NCI-H2081 treated with DMSO at 0.1 percent for 48 hours (cell line): Measurements from ENCODE around the gene TM4SF1.
"Not testable (repeated sequence)": the region's sequence is repeated elsewhere in the genome, so short reads cannot be mapped to it uniquely, and the experiment has no call there.

Experiments used
- DNase-seq: peaks from one replicate; lab custom pipeline; 2025; lab: John Stamatoyannopoulos, UW

Gene TM4SF1

GRCh38 chr3:149395107-149396089, 17.9 kb upstream of the TM4SF1 start:
- peak; percentile 26 for DNase-seq

GRCh38 chr3:149393345-149394160, 16.1 kb upstream of the TM4SF1 start:
- peak; percentile 78 for DNase-seq

GRCh38 chr3:149391960-149392359, 14.5 kb upstream of the TM4SF1 start:
- no peak for DNase-seq

GRCh38 chr3:149390772-149391212, 13.3 kb upstream of the TM4SF1 start:
- no peak for DNase-seq

GRCh38 chr3:149390294-149390693, 12.8 kb upstream of the TM4SF1 start:
- no peak for DNase-seq

- DNase-seq, result no peak
These were observed 11.3 kb upstream of the TM4SF1 start for GRCh38 chr3:149388531-149389417.

- no peak for DNase-seq
These were observed 10.6 kb upstream of the TM4SF1 start for GRCh38 chr3:149388001-149388440.

GRCh38 chr3:149386299-149386606, 8.8 kb upstream of the TM4SF1 start:
- no peak for DNase-seq

- no peak for DNase-seq
These were observed 8.3 kb upstream of the TM4SF1 start for GRCh38 chr3:149385617-149386298.

GRCh38 chr3:149384911-149385321, 7.5 kb upstream of the TM4SF1 start:
- no peak for DNase-seq

- DNase-seq, result no peak
These were observed 6.7 kb upstream of the TM4SF1 start for GRCh38 chr3:149384167-149384566.

GRCh38 chr3:149383703-149384102, 6.3 kb upstream of the TM4SF1 start:
- DNase-seq, result no peak

GRCh38 chr3:149382518-149382917, 5.1 kb upstream of the TM4SF1 start:
- DNase-seq, result no peak

- no peak for DNase-seq
These were observed 4.6 kb upstream of the TM4SF1 start for GRCh38 chr3:149382101-149382467.

GRCh38 chr3:149381173-149382100, 4.0 kb upstream of the TM4SF1 start:
- no peak for DNase-seq

- DNase-seq, result not testable (repeated sequence)
These were observed 2.8 kb upstream of the TM4SF1 start for GRCh38 chr3:149380220-149380619.

GRCh38 chr3:149378478-149379309, 1.2 kb upstream of the TM4SF1 start:
- no peak for DNase-seq

GRCh38 chr3:149376718-149377407, 586 bp downstream of the TM4SF1 start:
- DNase-seq, result peak; percentile 67
